Activated T-helper 17 cell treated with anti-CD3 and anti-CD28 coated beads, Interleukin-2, amount 50 U/mL, for 72 hours (primary cell): ENCODE results near the gene NPHS1. TPM values are rescaled to one million over a fixed set of nuclear protein-coding genes. Genes with fewer than 3 reads are reported as not detected.
"Not testable (repeated sequence)": the region's sequence is repeated elsewhere in the genome, so short reads cannot be mapped to it uniquely, and the experiment has no call there.

Experiments used
- ATAC-seq: fragments of 150-1000 bp; cut with Tn5 transposase; replicated peaks from 2 replicates; pipeline ENCODE4 v1.10.0; 2021; ENCODE audit warnings: mild to moderate bottlenecking, moderate library complexity
- H3K27ac Mint-ChIP-seq: one replicate; pipeline ENCODE4 v1.8.0; 2022; ENCODE audit warnings: mixed read lengths
- H3K27me3 Mint-ChIP-seq: one replicate; pipeline ENCODE4 v1.8.0; 2022; ENCODE audit warnings: mixed read lengths
- H3K36me3 Mint-ChIP-seq: one replicate; pipeline ENCODE4 v1.8.0; 2022; ENCODE audit warnings: low read depth, mild to moderate bottlenecking, mixed read lengths
- H3K4me1 Mint-ChIP-seq: one replicate; pipeline ENCODE4 v1.8.0; 2022; ENCODE audit warnings: mixed read lengths
- H3K4me3 Mint-ChIP-seq: one replicate; pipeline ENCODE4 v1.8.0; 2022; ENCODE audit warnings: mild to moderate bottlenecking, mixed read lengths
- H3K9me3 Mint-ChIP-seq: one replicate; pipeline ENCODE4 v1.8.0; 2022; ENCODE audit warnings: mixed read lengths
- total RNA-seq, 2 donors: library from RNA; stranded (reverse); gene quantifications; one replicate each; pipeline ENCODE4 v1.2.3, GENCODE V29; 2022

The NPHS1 gene
- total RNA-seq, 2 donors from 2014 or later: 0.05 TPM; not detected in 1

DNA sequence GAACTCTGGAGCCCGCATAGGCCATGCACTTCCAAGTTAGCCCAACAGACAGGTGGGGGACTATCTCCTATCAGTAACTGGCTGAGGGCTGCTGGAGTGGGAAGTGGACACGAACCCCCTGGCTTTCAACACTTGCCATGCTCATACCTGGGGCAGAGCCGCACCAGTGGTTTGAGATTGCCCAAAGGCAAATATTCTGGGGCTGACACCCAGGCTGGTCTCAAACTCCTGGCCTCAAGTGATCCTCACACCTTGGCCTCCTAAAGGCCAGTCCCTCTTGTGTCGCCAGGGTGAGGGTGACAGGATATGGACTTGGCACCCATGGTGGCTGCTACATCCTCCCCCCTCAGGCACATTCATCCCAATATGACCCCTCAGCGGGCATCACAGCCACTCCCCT lies 34.9 kb upstream of the NPHS1 start:
- Mint-ChIP-seq H3K36me3 (peaks cover 64% of the 10 kb centered on the region), H3K27ac (peak overlapping the region; percentile 54), H3K27me3 (no peaks in the 10 kb centered on the region), H3K9me3 (no peaks in the 10 kb centered on the region), H3K4me1 (peaks cover 11% of the 10 kb centered on the region), H3K4me3 (no peak overlapping the region)
- no peak for ATAC-seq

GRCh38 chr19:35885904-35886303 lies 33.6 kb upstream of the NPHS1 start:
- no peak for ATAC-seq
- H3K36me3 Mint-ChIP-seq: peaks cover 51% of the 10 kb centered on the region
- H3K27ac Mint-ChIP-seq: peak overlapping the region; percentile 41

DNA sequence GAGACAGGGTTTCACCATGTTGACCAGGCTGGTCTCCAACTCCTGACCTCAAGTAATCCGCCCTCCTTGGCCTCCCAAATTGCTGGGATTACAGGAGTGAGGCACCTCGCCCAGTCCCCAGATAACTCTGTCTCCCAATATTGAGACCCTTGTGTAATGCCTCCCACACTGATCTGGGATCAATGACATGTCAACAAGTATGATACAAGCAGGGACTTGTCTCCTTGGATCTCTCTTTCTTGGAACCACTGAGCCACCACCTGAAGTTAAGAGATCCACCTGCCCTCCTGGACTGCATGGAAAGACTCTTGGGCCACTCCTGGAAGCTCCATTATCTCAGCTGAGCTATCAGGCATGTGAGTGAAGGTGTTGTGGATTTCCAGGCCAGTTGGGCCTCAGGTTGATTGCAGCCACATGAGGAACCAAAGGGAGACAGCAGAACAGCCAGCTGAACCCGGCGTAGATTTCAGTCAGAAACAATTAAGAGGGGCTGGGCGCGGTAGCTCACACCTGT lies 33.0 kb upstream of the NPHS1 start:
- peaks cover 45% of the 10 kb centered on the region for H3K36me3 Mint-ChIP-seq
- peaks cover under 1% of the 10 kb centered on the region for H3K27me3 Mint-ChIP-seq
- H3K27ac Mint-ChIP-seq: peak overlapping the region; percentile 41
- no peaks in the 10 kb centered on the region for H3K9me3 Mint-ChIP-seq
- no peak overlapping the region for H3K4me3 Mint-ChIP-seq
- no peak for ATAC-seq
- peaks cover 11% of the 10 kb centered on the region for H3K4me1 Mint-ChIP-seq

More at GRCh38 chr19:35885904-35886303, 33.6 kb upstream of the NPHS1 start:
- Mint-ChIP-seq H3K9me3 (no peaks in the 10 kb centered on the region), H3K4me1 (peaks cover 11% of the 10 kb centered on the region), H3K4me3 (no peak overlapping the region), H3K27me3 (no peaks in the 10 kb centered on the region)

DNA sequence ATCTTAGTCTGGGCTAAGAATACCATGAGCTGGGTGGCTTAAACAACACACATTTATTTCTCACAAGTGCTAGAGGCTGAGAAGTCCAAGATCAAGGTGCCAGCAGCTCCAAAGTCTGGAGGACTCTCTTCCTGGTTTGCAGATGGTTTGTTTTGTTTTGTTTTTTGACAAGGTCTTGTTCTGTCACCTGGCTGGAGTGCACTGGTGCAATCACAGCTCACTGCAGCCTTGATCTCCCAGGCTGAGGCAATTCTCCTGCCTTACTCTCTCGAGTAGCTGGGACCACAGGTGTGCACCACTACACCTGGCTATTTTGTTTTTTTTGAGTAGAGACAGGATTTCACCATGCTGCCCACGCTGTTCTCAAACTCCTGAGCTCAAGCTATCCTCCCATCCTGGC lies 31.6 kb upstream of the NPHS1 start:
- H3K27ac Mint-ChIP-seq: peak overlapping the region; percentile 30

DNA sequence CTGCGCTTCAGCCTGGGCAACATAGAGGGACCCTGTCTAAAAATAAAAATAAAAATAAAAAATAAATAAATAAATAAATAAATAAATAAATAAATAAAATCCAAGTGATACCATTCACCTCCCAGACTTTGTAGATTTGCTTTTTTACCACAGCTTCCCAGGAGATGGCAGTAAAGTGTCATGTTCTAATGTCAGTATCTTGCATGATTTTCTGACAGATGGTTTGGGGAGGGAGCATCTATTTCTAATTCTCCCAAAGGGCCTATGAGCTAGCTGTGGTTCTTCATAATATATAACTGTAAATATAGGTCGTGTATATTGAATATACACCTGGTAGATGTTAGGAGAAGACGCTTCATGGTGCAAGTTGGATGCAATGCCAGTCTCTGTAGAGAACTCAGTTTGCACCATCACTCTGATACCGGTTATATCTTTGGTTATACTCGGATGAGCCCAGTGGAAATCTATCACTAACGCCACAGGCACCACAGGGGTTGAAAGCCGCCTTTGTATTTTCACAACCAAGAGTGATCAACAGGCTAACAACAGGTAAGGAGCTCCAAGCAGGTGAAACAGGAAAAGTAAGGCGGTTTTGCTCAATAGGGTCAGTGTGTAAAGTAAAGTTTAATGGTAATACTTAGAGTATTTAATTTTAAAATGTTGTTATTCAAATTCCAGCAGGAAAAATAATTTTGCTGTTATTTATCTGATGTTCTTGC lies 30.0 kb upstream of the NPHS1 start:
- no peak overlapping the region for H3K27ac Mint-ChIP-seq
- ATAC-seq: peak; percentile 25

More for the DNA sequence above, 31.6 kb upstream of the NPHS1 start:
- no peak overlapping the region for H3K4me3 Mint-ChIP-seq
- H3K4me1 Mint-ChIP-seq: peaks cover 14% of the 10 kb centered on the region
- H3K9me3 Mint-ChIP-seq: no peaks in the 10 kb centered on the region
- peaks cover 31% of the 10 kb centered on the region for H3K36me3 Mint-ChIP-seq
- peaks cover 10% of the 10 kb centered on the region for H3K27me3 Mint-ChIP-seq
- peak; percentile 11 for ATAC-seq

DNA sequence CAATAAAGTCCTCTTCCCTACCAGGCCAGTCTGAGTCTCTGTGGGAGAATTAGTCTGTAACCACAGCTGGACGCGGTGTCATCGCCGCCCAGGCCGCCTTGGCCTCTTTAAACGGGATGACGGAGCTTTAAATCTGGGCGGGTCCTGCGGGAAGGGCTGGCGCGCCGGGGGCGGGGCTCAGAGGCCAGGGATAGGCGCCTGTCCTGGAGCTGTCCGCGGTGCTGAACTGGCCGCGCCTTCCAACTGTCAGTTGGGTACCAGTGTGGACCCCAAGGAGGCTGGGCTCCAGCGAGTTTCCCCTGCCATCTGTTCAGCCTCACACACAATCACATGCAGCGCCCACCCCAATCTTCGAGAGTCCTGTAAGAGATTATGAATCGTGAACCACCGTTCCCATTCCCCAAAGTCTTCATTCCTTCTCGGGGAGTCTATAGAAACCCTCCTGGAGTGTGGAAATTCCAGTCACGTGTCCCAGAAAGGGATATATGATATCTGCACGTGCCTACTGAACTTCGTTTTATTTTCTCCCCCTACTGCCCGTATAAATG lies 27.5 kb upstream of the NPHS1 start:
- no peaks in the 10 kb centered on the region for H3K9me3 Mint-ChIP-seq
- H3K4me3 Mint-ChIP-seq: no peak overlapping the region
- H3K4me1 Mint-ChIP-seq: peaks cover 6% of the 10 kb centered on the region
- H3K27me3 Mint-ChIP-seq: peaks cover 14% of the 10 kb centered on the region
- no peaks in the 10 kb centered on the region for H3K36me3 Mint-ChIP-seq
- ATAC-seq: peak; percentile 86
- no peak overlapping the region for H3K27ac Mint-ChIP-seq

More for the DNA sequence above, 30.0 kb upstream of the NPHS1 start:
- Mint-ChIP-seq H3K27me3 (peaks cover 14% of the 10 kb centered on the region), H3K9me3 (no peaks in the 10 kb centered on the region), H3K4me3 (no peak overlapping the region), H3K36me3 (peaks cover 15% of the 10 kb centered on the region), H3K4me1 (peaks cover 6% of the 10 kb centered on the region)

DNA sequence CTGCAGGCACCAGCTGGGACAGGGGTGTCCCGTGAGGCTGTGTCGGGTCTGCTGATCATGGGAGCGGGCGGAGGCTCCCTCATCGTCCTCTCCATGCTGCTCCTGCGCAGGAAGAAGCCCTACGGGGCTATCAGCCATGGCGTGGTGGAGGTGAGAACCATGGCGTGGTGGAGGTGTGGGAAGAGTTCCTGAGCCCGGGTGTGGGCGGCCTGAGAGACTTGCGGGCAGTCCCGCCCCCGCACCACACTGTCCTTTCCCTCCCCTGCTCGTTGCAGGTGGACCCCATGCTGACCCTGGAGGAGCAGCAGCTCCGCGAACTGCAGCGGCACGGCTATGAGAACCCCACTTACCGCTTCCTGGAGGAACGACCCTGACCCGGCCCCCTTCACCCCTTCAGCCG lies 26.8 kb upstream of the NPHS1 start:
- Mint-ChIP-seq H3K27me3 (peaks cover 14% of the 10 kb centered on the region), H3K4me3 (no peak overlapping the region), H3K9me3 (no peaks in the 10 kb centered on the region), H3K27ac (no peak overlapping the region), H3K36me3 (no peaks in the 10 kb centered on the region), H3K4me1 (peaks cover 6% of the 10 kb centered on the region)
- ATAC-seq: no peak

GRCh38 chr19:35874392-35874930 lies 22.2 kb upstream of the NPHS1 start:
- H3K9me3 Mint-ChIP-seq: no peaks in the 10 kb centered on the region
- H3K36me3 Mint-ChIP-seq: peaks cover 6% of the 10 kb centered on the region
- H3K27ac Mint-ChIP-seq: no peak overlapping the region

GRCh38 chr19:35872180-35872579 lies 19.9 kb upstream of the NPHS1 start:
- Mint-ChIP-seq H3K4me1 (peaks cover 9% of the 10 kb centered on the region), H3K36me3 (peaks cover 6% of the 10 kb centered on the region), H3K27me3 (peaks cover 14% of the 10 kb centered on the region), H3K27ac (no peak overlapping the region), H3K9me3 (no peaks in the 10 kb centered on the region), H3K4me3 (no peak overlapping the region)
- no peak for ATAC-seq

More at GRCh38 chr19:35874392-35874930, 22.2 kb upstream of the NPHS1 start:
- Mint-ChIP-seq H3K27me3 (peaks cover 12% of the 10 kb centered on the region), H3K4me3 (no peak overlapping the region), H3K4me1 (peaks cover 10% of the 10 kb centered on the region)
- ATAC-seq: no peak

GRCh38 chr19:35871611-35872010 lies 19.3 kb upstream of the NPHS1 start:
- H3K27ac Mint-ChIP-seq: no peak overlapping the region
- no peak for ATAC-seq
- H3K9me3 Mint-ChIP-seq: no peaks in the 10 kb centered on the region
- peaks cover 15% of the 10 kb centered on the region for H3K27me3 Mint-ChIP-seq
- H3K36me3 Mint-ChIP-seq: peaks cover 6% of the 10 kb centered on the region
- peaks cover 9% of the 10 kb centered on the region for H3K4me1 Mint-ChIP-seq
- H3K4me3 Mint-ChIP-seq: no peak overlapping the region

GRCh38 chr19:35870798-35871197 lies 18.5 kb upstream of the NPHS1 start:
- ATAC-seq: no peak
- Mint-ChIP-seq H3K27ac (no peak overlapping the region), H3K4me1 (peaks cover 9% of the 10 kb centered on the region), H3K4me3 (peak overlapping the region; percentile 80), H3K9me3 (no peaks in the 10 kb centered on the region), H3K36me3 (peaks cover 6% of the 10 kb centered on the region), H3K27me3 (peaks cover 21% of the 10 kb centered on the region)

- not testable (repeated sequence) for H3K9me3 Mint-ChIP-seq, H3K27ac Mint-ChIP-seq, H3K36me3 Mint-ChIP-seq
- Mint-ChIP-seq H3K4me3 (peak overlapping the region; percentile 80), H3K27me3 (peaks cover 27% of the 10 kb centered on the region), H3K4me1 (peaks cover 13% of the 10 kb centered on the region)
- ATAC-seq: peak; percentile 67
Observed at GRCh38 chr19:35870124-35870736, 17.9 kb upstream of the NPHS1 start.

- peak; percentile 91 for ATAC-seq
- Mint-ChIP-seq H3K4me3 (peak overlapping the region; percentile 80), H3K36me3 (peaks cover 6% of the 10 kb centered on the region), H3K27me3 (peaks cover 27% of the 10 kb centered on the region), H3K4me1 (peaks cover 14% of the 10 kb centered on the region), H3K9me3 (no peaks in the 10 kb centered on the region), H3K27ac (no peak overlapping the region)
Observed at GRCh38 chr19:35869327-35870123, 17.2 kb upstream of the NPHS1 start.

DNA sequence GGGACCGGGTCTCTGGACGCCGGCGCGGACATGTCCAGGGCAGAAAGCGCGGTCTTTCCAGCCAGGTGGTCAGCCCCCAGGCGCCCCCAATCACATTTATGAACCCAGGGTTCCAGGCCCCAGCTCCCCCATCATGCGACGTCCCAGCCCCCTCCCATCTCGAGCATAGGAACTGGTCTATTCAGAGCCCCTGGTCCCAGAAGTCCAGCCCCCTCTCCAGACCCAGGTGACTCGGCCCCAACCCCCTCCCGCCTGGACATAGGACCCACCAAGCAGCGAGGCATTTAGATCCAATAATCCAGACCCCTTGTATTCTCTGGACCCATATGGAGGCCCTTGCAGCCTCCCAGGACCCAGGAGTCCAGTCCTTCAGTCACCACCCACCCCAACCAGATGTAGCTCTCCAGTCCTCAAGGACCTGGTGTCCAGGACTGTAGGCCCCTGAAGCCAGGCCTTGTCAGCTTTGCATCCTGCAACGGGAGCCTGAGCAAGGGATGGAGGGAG lies 16.6 kb upstream of the NPHS1 start:
- Mint-ChIP-seq H3K27ac (no peak overlapping the region), H3K9me3 (no peaks in the 10 kb centered on the region), H3K4me1 (peaks cover 14% of the 10 kb centered on the region), H3K27me3 (peaks cover 27% of the 10 kb centered on the region), H3K36me3 (peaks cover 6% of the 10 kb centered on the region), H3K4me3 (peak overlapping the region; percentile 80)
- no peak for ATAC-seq
